NB4 (cell line): ENCODE measurements around the gene MAP1LC3B.
"Not testable (repeated sequence)": the region's sequence is repeated elsewhere in the genome, so short reads cannot be mapped to it uniquely, and the experiment has no call there.

Experiments
- DNase-seq: peaks from one replicate; pipeline ENCODE4 v3.0.0; 2010; ENCODE audit warnings: low read depth
- H3K4me3 ChIP-seq: one replicate; pipeline ENCODE4 v1.5.1; 2011; ENCODE audit warnings: mild to moderate bottlenecking, low read depth, low read length, moderate library complexity
- CTCF ChIP-seq: IDR thresholded peaks from one replicate; pipeline ENCODE4 v1.5.1; 2012; ENCODE audit warnings: low read depth, low read length
- MAX ChIP-seq: IDR thresholded peaks from 2 replicates; pipeline ENCODE4 v1.6.1; 2011; ENCODE audit warnings: low read depth, low read length
- MYC ChIP-seq: IDR thresholded peaks from 2 replicates; pipeline ENCODE4 v1.6.1; 2011; ENCODE audit warnings: low read depth, low read length
- POLR2A ChIP-seq: IDR thresholded peaks from 2 replicates; pipeline ENCODE4 v1.6.1; 2011; ENCODE audit warnings: mild to moderate bottlenecking; ENCODE audit not compliant: insufficient read length; ENCODE audit errors: extremely low read depth

Gene MAP1LC3B

DNA sequence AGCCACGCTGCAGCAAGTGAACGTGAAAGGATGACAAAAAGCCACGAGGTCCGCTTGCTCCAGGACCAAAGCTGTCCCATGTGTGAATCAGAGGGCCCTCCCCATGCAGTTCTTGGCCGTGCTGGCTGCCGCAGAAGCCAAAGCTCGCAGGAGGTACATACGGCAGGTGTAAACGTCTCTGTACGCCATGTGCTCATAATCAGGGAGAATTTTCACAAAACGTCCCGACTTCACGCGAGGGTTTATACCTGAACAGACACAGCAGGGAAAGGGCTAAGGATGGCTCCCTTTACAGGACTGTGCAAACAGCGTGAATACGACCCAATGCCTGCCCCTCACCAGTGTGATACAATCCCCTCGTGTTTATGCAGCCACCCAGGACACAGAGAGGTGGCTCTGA is 33.9 kb upstream of the MAP1LC3B start:
- H3K4me3 ChIP-seq, result no peak overlapping the region
- no peak for TF ChIP-seq CTCF
- no peak for TF ChIP-seq MYC
- TF ChIP-seq MAX, result no peak
- no peak for TF ChIP-seq POLR2A
- no peak for DNase-seq

DNA sequence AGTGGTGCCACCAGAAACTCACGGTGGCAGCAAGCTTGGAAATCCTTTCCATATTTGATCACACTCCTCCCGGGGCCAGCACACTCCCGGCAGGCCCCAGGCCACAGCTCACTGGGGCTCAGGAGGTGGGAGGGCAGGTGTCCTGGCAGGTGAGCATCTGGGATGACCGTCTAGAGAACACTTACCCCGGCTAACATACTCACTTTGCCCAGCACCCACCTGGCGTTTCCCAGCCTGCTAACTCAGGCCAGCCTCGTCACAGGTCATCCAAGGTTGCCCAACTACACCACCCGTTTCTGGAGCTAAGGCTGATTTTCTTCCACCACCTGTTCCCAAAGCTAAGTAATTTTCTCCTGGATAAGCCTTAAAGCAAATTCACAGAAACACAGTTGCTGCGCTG is 33.4 kb upstream of the MAP1LC3B start:
- DNase-seq, result no peak
- TF ChIP-seq CTCF (no peak), POLR2A (no peak), MAX (no peak), MYC (no peak)
- H3K4me3 ChIP-seq, result no peak overlapping the region

GRCh38 chr16:87359121-87359520 is 33.0 kb upstream of the MAP1LC3B start:
- TF ChIP-seq CTCF (no peak), POLR2A (no peak), MAX (no peak), MYC (no peak)
- no peak overlapping the region for H3K4me3 ChIP-seq
- no peak for DNase-seq

- no peak for DNase-seq
Measured at GRCh38 chr16:87360862-87361610, 31.1 kb upstream of the MAP1LC3B start.

GRCh38 chr16:87361916-87362619 is 30.1 kb upstream of the MAP1LC3B start:
- no peak for TF ChIP-seq MAX
- TF ChIP-seq MYC, result no peak
- no peak for TF ChIP-seq CTCF
- no peak for TF ChIP-seq POLR2A
- H3K4me3 ChIP-seq, result no peak overlapping the region
- no peak for DNase-seq

More at GRCh38 chr16:87360862-87361610, 31.1 kb upstream of the MAP1LC3B start:
- H3K4me3 ChIP-seq, result no peak overlapping the region
- TF ChIP-seq POLR2A (no peak), CTCF (no peak), MYC (no peak)

- DNase-seq, H3K4me3 ChIP-seq: not testable (repeated sequence)
Measured at GRCh38 chr16:87362828-87363559, 29.1 kb upstream of the MAP1LC3B start.
